ENCODE data around the gene CCDC60.

The CCDC60 gene

GRCh38 chr12:119363037-119363436 is 28.5 kb downstream of the CCDC60 start:
- Histone ChIP-seq H3K36me3 (ENCODE audit: low read depth) (no peaks in the 10 kb centered on the region), H3K9me3 (ENCODE audit: severe bottlenecking) (no peaks in the 10 kb centered on the region), H3K4me3 (ENCODE audit: severe bottlenecking) (no peak overlapping the region), H3K4me1 (ENCODE audit: insufficient read depth, poor library complexity, severe bottlenecking) (no peaks in the 10 kb centered on the region), H3K27me3 (ENCODE audit: insufficient read depth, poor library complexity, severe bottlenecking) (no peaks in the 10 kb centered on the region), H3K27ac (ENCODE audit: poor library complexity, severe bottlenecking) (no peak overlapping the region)
- ATAC-seq (ENCODE audit: low read depth) (no peak), DNase-seq (ENCODE audit: low spot score) (no peak)
- TF ChIP-seq, protein P1, sequence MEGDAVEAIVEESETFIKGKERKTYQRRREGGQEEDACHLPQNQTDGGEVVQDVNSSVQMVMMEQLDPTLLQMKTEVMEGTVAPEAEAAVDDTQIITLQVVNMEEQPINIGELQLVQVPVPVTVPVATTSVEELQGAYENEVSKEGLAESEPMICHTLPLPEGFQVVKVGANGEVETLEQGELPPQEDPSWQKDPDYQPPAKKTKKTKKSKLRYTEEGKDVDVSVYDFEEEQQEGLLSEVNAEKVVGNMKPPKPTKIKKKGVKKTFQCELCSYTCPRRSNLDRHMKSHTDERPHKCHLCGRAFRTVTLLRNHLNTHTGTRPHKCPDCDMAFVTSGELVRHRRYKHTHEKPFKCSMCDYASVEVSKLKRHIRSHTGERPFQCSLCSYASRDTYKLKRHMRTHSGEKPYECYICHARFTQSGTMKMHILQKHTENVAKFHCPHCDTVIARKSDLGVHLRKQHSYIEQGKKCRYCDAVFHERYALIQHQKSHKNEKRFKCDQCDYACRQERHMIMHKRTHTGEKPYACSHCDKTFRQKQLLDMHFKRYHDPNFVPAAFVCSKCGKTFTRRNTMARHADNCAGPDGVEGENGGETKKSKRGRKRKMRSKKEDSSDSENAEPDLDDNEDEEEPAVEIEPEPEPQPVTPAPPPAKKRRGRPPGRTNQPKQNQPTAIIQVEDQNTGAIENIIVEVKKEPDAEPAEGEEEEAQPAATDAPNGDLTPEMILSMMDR (IDR thresholded peaks at IDR 0.05; ENCODE audit: poor library complexity, severe bottlenecking) = no peak

DNA sequence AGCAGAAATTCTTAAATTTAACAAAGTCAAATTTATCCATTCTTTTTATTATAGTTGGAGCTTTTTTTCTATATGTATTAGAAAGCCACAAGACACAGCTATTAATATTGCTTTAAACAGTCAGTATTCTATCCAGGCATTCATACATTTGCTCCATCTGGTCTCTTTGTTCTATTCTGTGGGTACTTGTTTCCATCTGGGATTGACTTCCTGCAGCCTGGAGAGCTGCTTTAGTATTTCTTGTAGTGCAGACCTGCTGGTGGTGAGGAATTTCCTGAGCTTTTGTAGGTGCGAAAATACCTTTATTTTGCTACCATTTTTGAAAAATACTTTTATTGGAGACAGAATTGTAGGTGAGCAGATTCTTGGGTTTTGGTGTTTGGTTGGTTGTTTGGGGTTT is 29.0 kb downstream of the CCDC60 start:
- Histone ChIP-seq H3K36me3 (ENCODE audit: low read depth) (no peaks in the 10 kb centered on the region), H3K4me3 (ENCODE audit: severe bottlenecking) (no peak overlapping the region), H3K27me3 (ENCODE audit: insufficient read depth, poor library complexity, severe bottlenecking) (no peaks in the 10 kb centered on the region), H3K27ac (ENCODE audit: poor library complexity, severe bottlenecking) (no peak overlapping the region), H3K9me3 (ENCODE audit: severe bottlenecking) (no peaks in the 10 kb centered on the region), H3K4me1 (ENCODE audit: insufficient read depth, poor library complexity, severe bottlenecking) (no peaks in the 10 kb centered on the region)
- no peak for ATAC-seq (ENCODE audit: low read depth)
- TF ChIP-seq, protein P1 (IDR thresholded peaks at IDR 0.05; ENCODE audit: poor library complexity, severe bottlenecking) = no peak
- no peak for DNase-seq (ENCODE audit: low spot score)

DNA sequence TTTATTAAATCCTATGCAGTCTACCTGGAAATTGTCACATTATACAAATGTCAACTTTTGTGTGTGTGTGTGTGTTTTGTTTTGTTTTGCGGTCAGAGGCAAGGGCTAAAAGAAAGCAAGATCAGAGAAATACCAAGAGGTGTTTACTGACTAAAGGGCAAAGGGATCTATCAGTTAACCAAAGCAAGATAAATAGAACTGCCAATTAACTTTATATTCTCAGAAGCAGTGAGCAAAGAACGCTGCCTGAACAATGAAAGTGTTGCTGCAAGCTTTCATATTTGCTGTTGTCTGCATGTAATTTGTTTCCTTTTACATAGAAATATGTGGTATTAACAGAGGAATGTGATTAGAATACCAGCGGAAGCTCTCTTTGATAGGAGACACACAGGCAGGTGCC is 30.9 kb downstream of the CCDC60 start:
- DNase-seq (ENCODE audit: low spot score) (no peak), ATAC-seq (ENCODE audit: low read depth) (no peak)
- no peaks in the 10 kb centered on the region for H3K27me3 ChIP-seq (ENCODE audit: insufficient read depth, poor library complexity, severe bottlenecking)
- no peak overlapping the region for H3K27ac ChIP-seq (ENCODE audit: poor library complexity, severe bottlenecking)
- no peaks in the 10 kb centered on the region for H3K36me3 ChIP-seq (ENCODE audit: low read depth)
- no peaks in the 10 kb centered on the region for H3K9me3 ChIP-seq (ENCODE audit: severe bottlenecking)
- TF ChIP-seq, protein P1 (IDR thresholded peaks at IDR 0.05; ENCODE audit: poor library complexity, severe bottlenecking) = no peak
- H3K4me3 ChIP-seq (ENCODE audit: severe bottlenecking) = no peak overlapping the region
- no peaks in the 10 kb centered on the region for H3K4me1 ChIP-seq (ENCODE audit: insufficient read depth, poor library complexity, severe bottlenecking)

DNA sequence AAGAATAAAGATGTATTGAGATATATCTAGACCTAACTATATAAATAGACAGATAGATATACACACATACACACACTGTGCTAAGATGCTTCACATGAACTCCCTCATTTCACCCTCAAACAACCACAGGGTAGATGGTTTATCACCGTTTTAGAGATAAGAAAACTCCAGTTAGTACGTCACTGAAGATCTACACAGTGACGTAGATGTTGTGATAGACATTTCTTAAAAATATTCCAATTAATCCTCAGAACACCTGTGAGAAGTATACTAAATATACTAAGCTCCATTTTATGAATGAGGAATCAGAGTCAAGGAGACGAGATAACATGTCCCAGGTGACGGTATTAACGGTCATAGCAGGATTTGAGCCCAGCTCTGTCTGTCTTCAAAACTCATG is 31.5 kb downstream of the CCDC60 start:
- Histone ChIP-seq H3K4me1 (ENCODE audit: insufficient read depth, poor library complexity, severe bottlenecking) (no peaks in the 10 kb centered on the region), H3K4me3 (ENCODE audit: severe bottlenecking) (no peak overlapping the region), H3K27me3 (ENCODE audit: insufficient read depth, poor library complexity, severe bottlenecking) (no peaks in the 10 kb centered on the region), H3K27ac (ENCODE audit: poor library complexity, severe bottlenecking) (no peak overlapping the region), H3K9me3 (ENCODE audit: severe bottlenecking) (no peaks in the 10 kb centered on the region), H3K36me3 (ENCODE audit: low read depth) (no peaks in the 10 kb centered on the region)
- ATAC-seq (ENCODE audit: low read depth) (no peak), DNase-seq (ENCODE audit: low spot score) (no peak)
- TF ChIP-seq, protein P1 (IDR thresholded peaks at IDR 0.05; ENCODE audit: poor library complexity, severe bottlenecking) = no peak

GRCh38 chr12:119369161-119369560 is 34.6 kb downstream of the CCDC60 start:
- DNase-seq (ENCODE audit: low spot score) = no peak
- TF ChIP-seq, protein P1 (IDR thresholded peaks at IDR 0.05; ENCODE audit: poor library complexity, severe bottlenecking) = no peak
- no peak for ATAC-seq (ENCODE audit: low read depth)
- Histone ChIP-seq H3K4me3 (ENCODE audit: severe bottlenecking) (no peak overlapping the region), H3K4me1 (ENCODE audit: insufficient read depth, poor library complexity, severe bottlenecking) (no peaks in the 10 kb centered on the region), H3K36me3 (ENCODE audit: low read depth) (no peaks in the 10 kb centered on the region), H3K27ac (ENCODE audit: poor library complexity, severe bottlenecking) (no peak overlapping the region), H3K27me3 (ENCODE audit: insufficient read depth, poor library complexity, severe bottlenecking) (no peaks in the 10 kb centered on the region), H3K9me3 (ENCODE audit: severe bottlenecking) (no peaks in the 10 kb centered on the region)
